ENCODE measurements around the gene HECA. TPM values are rescaled to one million over a fixed set of nuclear protein-coding genes. Genes with fewer than 3 reads are reported as not detected.
"Not testable (repeated sequence)": the region's sequence is repeated elsewhere in the genome, so short reads cannot be mapped to it uniquely, and the experiment has no call there.

Gene HECA
- 10 to 100 TPM; 14.6 to 19.8 (median 17.8) TPM for polyA plus RNA-seq (ENCODE audit: insufficient read depth in 1 of 5, insufficient read length in 5 of 5, low replicate concordance in 1 of 5)
- long read RNA-seq, donor 1, full-length matches to known transcripts = 5 of 10 reads
- long read RNA-seq, donor 1, partial matches to known transcripts = 5 of 10 reads
- long read RNA-seq, donor 1, other reads (novel, unspliced or antisense) = 0 of 10 reads
- long read RNA-seq, donor 2, full-length matches to known transcripts = 4 of 4 reads
- long read RNA-seq, donor 2, partial matches to known transcripts = 0 of 4 reads
- long read RNA-seq, donor 2, other reads (novel, unspliced or antisense) = 0 of 4 reads
- long read RNA-seq, donor 3, full-length matches to known transcripts = 5 of 5 reads
- long read RNA-seq, donor 3, partial matches to known transcripts = 0 of 5 reads
- long read RNA-seq, donor 3, other reads (novel, unspliced or antisense) = 0 of 5 reads
- long read RNA-seq, donor 4 = 0 reads
- long read RNA-seq, donor 5, full-length matches to known transcripts = 1 of 7 reads
- long read RNA-seq, donor 5, partial matches to known transcripts = 6 of 7 reads
- long read RNA-seq, donor 5, other reads (novel, unspliced or antisense) = 0 of 7 reads
- long read RNA-seq, donor 6, full-length matches to known transcripts = 3 of 3 reads
- long read RNA-seq, donor 6, partial matches to known transcripts = 0 of 3 reads
- long read RNA-seq, donor 6, other reads (novel, unspliced or antisense) = 0 of 3 reads
- long read RNA-seq, donor 7, full-length matches to known transcripts = 3 of 3 reads
- long read RNA-seq, donor 7, partial matches to known transcripts = 0 of 3 reads
- long read RNA-seq, donor 7, other reads (novel, unspliced or antisense) = 0 of 3 reads
- long read RNA-seq, donor 8, full-length matches to known transcripts = 2 of 2 reads
- long read RNA-seq, donor 8, partial matches to known transcripts = 0 of 2 reads
- long read RNA-seq, donor 8, other reads (novel, unspliced or antisense) = 0 of 2 reads

- DNase-seq = peak; percentile 94 to 95
Observed at GRCh38 chr6:139134817-139135577, at the start of gene HECA. Gene HECA (plus strand): TSS chr6:139135080. CDS start chr6:139135397, 317 bp downstream.

GRCh38 chr6:139091826-139092225, 43.1 kb upstream of the HECA start:
- no peak for DNase-seq

DNA sequence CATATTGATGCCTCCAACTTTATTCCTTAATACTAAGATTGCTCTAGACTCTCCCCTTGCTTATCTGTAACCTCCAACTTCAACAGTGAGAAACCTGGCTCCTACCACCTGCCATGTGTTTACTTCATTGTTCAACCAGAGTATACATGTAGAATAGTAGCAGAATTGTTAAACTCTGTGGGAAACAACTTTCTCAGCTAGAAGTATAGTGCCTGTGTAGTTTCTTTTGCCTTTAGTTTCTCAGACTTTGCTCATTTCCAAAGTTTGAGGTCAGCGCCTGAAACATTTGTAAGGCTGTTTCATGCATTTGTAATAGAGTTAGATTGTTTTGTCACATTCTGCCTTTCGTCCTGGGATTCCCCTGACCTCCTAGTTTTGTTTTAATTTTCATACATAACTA, 34.9 kb upstream of the HECA start:
- no peak for DNase-seq

GRCh38 chr6:139107051-139107450, 27.8 kb upstream of the HECA start:
- DNase-seq = no peak

GRCh38 chr6:139108378-139108777, 26.5 kb upstream of the HECA start:
- DNase-seq = no peak

GRCh38 chr6:139109558-139109957, 25.3 kb upstream of the HECA start:
- no peak for DNase-seq

GRCh38 chr6:139112146-139112545, 22.7 kb upstream of the HECA start:
- DNase-seq = no peak

DNA sequence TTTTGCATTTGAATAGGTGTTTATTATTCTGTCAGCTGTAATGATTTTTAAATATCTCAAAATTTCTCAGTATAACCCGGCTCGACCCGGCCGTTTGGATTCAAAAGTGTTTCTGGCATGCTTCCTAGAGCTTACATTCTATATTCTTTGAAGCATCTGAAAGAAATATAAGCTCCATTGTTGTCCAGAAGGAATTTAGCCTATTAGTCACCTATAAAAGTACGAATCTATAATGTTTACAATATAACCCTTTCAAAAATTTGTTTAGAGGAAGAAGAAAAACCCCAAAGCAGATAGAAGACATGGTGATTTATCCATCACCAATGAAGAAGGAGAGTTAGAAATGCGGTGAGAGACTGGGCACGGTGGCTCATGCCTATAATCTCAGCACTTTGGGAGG, 22.3 kb upstream of the HECA start:
- DNase-seq = no peak

GRCh38 chr6:139114746-139115145, 20.1 kb upstream of the HECA start:
- no peak for DNase-seq

GRCh38 chr6:139115989-139116758, 18.7 kb upstream of the HECA start:
- DNase-seq = no peak

DNA sequence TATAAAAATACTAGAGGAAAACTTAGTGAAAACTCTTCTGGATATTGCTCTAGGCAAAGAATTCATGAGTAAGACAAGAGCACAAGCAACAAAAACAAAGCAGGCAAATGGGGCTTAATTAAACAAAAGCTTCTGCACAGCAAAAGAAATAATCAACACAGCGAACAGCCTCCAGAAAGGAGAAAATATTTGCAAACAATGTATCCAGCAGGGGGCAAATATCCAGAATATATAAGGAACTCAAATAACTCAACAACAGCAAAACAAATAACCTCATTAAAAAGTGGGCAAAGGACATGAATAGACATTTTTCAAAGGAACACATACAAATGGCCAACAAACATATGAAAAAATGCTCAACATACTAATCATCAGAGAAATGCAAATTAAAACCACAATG, 17.1 kb upstream of the HECA start:
- no peak for DNase-seq

GRCh38 chr6:139119552-139119951, 15.3 kb upstream of the HECA start:
- DNase-seq = no peak

GRCh38 chr6:139122823-139123222, 12.1 kb upstream of the HECA start:
- DNase-seq = not testable (repeated sequence)

DNA sequence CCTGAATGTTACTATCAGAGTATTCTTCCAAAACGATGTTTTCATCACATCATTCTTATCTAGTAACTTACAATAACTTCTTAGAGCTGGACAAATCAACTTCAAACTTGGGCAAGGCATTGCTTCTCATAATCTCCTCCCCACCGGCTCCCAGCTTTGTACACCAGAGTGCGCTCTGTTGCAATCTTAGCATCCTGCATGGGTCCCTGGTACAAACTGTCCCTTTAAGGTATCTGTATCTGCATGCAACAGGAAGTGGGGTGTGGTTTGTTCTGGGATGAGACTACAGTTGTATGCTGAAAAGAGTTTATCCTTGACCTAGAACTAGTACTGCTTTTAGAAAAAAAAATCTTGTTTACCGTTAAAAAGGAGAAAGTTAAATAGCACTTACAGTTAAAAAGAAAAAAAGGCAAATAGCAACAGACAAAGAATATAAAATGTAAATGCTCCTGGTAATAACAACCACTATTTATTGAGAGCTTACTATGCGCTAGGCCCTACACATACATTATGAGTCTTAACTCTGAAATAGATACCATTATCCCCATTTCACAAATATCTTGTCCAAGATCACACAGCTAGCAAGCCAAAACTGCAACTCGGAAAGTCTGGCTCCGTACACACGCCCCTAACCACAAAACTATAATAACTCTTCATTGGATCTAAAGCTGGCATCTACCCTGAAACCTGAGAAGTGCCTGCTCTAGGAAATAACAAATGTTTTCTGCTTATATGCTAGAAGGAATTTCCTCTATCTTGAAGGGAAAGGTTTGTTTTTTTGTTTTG, 9.8 kb upstream of the HECA start:
- no peak for DNase-seq

DNA sequence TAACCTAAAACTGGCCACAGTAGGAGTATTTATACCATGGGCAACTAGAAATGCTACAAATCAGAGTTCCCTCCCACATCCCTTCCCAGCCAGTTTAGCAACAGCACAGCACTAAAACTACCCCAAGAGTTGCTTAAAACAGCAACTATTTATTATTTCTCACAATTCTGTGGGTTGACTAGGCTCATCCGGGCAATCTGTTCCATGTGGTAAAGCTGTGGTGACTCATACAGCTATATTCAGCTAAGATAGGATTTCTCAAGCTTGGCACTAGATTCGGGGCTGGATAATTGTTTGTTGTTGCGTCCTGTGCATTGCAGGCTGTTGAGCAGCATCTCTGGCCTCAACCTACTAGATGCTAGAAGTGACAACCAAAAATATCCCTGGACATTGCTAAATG, 8.6 kb upstream of the HECA start:
- no peak for DNase-seq

- no peak for DNase-seq
Observed at GRCh38 chr6:139126931-139127330, 7.9 kb upstream of the HECA start.

DNA sequence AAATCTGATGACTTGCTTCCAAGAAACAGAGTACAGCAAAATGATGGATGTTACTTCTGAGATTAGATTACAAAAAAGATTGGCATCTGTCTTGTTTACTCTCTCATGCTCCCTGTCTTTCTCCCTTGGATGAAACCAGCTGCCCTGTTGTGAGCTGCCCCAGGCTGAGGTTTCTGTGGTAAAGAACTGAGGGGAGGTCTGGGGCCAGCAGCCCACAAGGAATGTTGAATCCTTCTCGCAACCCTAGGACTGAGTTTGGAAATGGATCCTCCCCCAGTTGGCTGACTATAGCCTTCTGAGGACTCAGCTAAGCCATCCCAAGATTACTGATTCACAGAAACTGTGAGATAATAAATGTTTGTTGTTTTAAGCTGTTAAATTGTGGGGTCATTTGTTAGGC, 5.6 kb upstream of the HECA start:
- DNase-seq = no peak

DNA sequence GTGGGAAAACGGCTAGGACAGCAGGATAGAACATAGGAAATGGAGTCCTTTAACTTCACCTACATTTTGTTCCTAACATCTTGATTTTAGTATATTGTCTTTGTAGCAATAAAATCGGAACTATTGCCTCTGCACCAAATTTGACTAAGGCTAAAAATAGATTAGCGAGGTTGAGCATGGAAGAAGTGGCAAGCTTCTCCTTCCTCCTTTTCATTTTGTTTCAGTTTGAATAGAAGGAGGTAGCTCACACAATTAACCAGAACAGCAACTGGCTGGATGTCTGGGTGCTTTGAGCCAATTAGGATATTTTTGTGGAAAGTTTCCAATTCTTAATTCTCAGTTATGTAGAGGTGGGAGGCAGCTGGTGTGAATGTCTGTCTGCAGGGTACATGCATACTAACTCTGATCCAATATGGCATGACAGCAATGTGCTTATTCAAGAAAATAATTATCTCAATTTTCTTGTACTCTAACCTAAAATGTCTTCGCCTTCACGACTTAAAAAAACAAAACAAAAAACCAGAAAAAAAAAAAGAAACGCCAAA, 3.1 kb upstream of the HECA start:
- DNase-seq = no peak

GRCh38 chr6:139133262-139134063, 1.4 kb upstream of the HECA start:
- DNase-seq = no peak
